HG03432 (cell line): ENCODE measurements around the gene APOA4.
A peak's percentile ranks its signal among the peaks of the same experiment; 100 is the strongest.

Source experiments
- ATAC-seq: cut with Tn5 transposase; IDR thresholded peaks from one replicate; pipeline ENCODE4 v1.9.1; 2021; ENCODE audit warnings: mild to moderate bottlenecking, moderate library complexity; ENCODE audit not compliant: unreplicated experiment

The APOA4 gene

DNA sequence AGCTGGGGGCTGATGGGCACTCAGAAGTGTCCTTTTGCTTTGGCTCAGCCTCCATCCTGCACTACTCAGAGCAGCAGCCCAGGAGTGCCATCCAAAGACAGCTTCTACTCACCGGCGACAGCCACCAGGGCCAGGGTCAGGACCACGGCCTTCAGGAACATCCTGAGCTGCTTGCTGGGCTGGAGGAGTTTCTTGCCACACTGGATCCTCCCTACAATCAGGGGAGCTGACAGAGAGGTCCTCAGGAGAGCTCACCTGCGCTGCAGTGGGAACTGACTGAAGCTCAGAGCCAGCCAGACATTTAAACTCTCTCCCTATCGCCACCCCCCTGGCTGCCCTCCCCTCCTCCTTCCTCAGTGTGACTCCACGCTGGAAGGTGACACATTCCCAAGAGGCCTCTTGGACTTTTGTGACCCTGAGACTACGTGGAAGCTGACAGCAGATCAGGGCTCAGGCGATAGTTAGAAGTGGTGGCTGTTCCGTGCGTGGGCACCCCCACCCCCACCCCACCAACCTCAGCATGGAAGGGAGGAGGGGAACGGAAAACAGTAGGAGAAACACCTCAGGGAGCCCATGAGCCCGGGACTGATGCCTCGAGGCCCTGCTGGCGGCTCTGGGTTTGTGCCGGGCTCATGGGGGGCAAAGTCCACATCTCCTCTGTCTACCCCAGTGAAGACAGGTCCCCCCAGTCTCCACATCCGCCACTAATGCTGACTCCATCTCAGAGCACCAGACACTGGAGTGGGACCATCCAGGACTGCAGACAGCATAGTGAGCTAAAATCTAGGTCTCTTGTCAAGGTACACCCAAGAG is at the start of gene APOA4:
APOA4 (minus strand) TSS at position 274 of the 813 bp plus-strand sequence; CDS start at position 161, 113 bp downstream.
- no peak for ATAC-seq

DNA sequence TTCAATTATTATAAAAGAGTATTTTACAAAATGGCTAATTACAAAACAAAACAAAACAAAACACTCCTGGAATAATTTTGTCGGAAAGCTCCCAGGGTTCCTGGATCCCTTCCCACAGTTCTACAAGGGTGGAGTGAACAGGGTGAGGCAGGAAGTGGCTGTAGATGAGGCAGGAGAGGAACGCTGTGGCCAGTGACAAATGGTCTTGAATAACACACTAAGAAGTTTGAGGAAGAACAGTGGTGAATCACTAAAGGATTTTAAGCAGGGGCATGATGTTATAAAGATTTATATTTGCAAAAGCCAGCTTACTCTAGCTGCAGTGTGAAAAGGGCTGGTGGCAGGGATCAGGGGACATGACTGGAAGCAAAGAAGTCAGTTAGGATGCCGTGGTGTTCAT is 48.1 kb upstream of the APOA4 start:
- ATAC-seq, result no peak

DNA sequence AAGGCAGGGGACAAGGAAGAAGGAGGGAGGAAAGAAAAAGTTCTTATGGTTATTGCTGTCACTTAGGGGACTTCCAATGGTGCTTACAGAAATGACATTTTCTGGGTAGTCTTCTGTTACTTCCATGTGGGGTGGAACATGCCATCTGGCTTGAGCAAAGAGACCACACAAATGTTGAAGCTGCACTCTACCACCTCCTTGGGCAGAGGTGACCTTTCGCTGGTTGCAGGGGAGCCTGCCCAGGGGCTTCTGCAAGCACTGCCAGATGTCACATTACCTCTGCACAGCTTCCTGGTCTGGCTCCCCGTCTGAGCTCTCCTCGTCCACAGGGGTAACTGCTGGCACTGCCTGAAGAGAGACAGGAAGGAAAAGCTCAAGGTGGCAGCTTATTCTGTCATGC is 47.0 kb upstream of the APOA4 start:
- no peak for ATAC-seq

DNA sequence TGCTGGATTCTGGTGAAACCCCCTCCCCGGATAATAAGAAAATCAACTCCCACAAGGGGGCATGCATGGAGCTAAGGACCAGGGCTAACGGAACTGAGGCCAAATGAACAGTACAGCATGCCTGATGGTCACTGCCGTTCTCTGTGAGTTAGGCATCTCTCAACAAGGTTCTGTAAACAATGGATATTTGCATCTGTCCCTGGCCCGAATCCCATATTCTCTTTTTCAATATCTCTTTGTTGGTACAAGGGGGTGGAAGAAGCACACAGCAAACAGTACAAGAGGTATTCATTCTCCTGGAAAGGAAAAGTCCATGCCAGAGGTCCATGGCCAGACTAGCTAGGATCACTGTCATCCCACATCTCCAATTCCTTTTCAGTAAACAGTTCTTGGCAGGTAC is 46.5 kb upstream of the APOA4 start:
- no peak for ATAC-seq

DNA sequence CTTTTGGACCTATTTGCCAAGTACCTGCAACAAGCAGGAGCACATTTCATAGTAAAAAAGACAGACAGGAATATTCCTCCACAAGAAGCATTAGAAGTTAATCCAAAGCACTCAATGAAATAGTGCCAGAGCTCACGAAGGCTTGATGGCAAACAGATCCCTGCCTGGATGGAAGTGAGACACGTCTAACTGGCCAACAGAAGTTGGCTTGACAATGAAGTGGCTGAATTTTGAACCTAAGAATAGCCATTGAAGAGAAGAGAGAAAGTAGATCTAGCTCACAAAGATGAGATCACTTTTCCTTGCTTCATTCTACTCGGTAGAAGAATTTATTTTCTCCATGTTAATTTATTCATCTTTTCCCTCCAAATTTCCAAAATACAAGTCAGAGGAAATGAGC is 45.0 kb upstream of the APOA4 start:
- no peak for ATAC-seq

DNA sequence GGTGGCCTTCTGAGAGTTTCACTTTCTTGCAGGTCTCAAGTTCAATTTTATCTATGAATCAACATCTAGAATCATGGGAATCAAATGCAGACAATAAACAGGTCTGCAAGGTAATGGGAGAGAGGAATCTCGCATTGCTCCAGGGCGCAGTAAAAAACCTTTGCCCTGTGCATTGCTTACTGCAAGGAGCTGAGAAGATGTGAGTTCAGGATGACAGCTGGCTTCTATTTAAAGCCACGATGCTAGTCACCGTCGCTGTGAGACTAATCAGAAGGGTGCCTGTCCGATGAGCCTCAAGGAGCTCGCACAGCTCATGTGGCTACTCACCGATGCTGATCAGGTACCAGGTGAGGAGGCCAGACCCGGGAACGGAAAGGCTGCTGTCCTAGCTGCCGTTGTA is 44.5 kb upstream of the APOA4 start:
- no peak for ATAC-seq

DNA sequence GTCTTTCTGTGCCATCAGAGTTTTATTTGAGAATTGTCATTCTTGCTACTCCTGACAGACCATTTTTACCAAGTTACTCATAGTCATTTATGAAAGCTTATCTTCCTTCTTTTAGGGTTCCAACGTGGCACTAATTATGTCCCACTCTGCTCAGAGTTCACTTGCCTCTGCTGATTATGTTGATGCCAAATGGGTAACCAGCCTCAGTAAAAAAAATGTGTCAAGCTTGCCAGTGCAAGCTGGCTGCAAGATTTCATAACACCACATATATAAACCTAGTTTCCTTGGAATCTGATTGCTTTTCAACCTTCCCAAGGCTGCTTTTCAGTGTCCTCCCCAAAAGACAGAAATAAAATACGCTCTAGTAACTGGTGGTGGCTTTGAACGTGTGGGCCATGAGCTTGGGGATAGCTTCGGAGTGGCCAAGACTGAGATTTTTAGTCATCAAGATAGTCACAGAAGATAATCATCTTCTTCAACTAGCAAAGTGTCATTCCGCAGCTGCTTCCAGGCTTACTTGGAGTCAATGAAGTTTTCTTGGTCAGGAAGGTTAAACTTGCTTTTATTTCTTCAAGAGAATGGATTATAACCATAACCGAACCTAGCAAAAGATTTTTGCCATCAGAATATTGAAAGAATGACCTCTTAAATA is 43.8 kb upstream of the APOA4 start:
- no peak for ATAC-seq

DNA sequence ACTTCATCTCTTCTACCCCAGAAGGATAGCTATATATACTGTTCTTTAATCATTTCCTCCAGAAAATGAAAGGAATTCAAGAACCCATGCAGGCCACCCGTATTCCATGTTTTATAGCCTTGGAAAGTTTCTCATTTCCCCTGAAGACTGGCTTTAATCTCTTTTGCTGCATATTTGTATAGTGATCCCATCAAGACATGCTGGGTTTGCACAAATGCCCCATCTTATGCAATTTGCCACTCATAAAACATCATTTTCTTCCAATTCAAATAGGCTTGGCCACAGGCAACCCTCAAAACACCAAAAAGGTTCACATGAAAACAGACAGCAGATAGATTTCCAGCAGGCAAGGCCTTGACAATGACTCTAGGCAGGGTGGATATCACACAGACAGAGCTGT is 42.6 kb upstream of the APOA4 start:
- no peak for ATAC-seq

DNA sequence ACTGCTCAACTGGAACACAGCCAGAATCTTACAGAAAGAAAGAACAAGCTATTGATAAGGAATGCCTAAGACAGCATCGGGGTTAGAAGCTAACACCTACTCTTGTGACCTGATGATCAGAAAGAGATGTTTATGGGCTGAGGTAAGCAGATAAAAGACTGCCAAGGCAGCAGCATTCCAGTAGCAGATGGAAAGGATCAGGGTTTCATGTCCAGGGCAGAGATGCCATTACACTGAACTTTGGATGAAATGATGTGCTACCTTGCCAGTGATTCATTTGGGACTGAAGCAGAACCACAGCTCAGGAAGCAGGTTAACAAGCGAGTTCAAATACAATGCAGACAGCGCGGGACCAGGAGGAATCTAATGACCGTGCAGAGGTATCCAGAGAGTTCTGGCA is 41.4 kb upstream of the APOA4 start:
- ATAC-seq, result no peak

DNA sequence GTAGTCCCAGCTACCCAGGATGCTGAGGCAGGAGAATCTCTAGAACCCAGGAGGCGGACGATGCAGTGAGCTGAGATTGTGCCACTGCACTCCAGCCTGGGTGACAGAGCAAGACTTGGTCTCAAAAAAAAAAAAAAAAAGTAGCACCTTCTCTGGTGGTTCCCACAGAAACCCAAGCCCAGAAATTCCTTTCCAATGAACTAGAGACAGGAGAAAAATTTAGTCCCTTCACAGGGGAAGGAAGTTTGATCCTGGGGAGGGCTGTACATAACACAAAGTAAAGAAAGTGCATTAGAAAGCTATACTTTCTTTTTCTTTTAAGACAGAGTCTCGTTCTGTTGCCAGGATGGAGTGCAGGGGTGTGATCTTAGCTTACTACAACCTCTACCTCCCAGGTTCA is 39.8 kb upstream of the APOA4 start:
- ATAC-seq, result no peak

DNA sequence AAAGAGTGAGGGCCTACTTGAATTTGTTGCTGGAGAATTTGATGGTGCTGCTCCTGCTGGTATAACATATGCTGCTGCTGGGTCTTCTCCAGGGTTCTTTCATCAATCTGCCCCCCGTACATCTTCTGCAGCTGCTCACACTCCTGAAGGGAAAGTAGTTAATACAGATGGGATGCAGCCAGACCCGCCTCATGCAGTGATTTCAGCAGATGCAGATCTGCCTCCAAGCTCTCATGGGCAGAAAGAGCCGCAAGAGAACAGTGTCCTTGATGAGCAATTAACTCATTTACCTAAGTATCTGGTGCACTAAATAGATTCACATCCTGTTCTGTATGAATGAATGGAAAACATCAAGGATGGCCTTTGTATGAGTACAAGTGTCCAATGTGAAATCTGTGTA is 39.1 kb upstream of the APOA4 start:
- ATAC-seq, result no peak

DNA sequence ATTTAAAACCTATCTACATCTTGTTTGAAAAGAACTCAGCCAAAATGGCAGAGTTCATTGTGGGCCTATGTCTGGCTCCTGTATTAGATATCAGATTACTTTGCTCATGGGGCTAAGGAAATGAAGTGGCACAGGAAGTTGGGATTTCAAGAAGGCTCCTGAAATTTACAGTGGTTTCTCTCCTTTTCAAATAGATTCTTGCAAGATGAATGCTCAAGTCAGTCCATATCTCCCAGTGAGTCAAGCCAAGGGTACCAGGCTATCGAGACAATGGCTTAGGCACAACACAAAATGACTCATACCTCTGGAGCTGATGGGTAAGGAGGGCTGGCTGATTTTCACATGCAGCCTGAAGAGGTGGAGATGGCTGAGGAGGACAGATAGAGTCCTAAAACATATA is 38.4 kb upstream of the APOA4 start:
- ATAC-seq, result no peak

DNA sequence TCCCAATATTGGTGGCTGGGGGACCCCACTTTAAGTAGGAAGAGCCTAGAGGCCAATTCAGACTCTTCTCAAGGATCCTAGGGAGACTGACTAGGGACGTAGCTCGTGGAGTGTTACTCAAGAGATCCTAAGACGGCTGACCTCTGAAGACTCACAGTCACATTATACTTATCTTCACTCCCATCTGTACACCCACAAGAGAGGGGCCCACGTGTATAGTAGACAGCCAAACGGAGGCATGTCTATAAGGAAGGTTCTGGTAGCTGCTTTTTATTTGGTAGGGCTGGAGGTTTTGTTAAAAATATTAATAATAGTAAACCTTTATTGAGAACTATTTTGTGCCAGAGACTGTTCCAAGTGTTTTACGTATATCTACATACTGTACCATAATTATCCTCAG is 37.2 kb upstream of the APOA4 start:
- no peak for ATAC-seq

DNA sequence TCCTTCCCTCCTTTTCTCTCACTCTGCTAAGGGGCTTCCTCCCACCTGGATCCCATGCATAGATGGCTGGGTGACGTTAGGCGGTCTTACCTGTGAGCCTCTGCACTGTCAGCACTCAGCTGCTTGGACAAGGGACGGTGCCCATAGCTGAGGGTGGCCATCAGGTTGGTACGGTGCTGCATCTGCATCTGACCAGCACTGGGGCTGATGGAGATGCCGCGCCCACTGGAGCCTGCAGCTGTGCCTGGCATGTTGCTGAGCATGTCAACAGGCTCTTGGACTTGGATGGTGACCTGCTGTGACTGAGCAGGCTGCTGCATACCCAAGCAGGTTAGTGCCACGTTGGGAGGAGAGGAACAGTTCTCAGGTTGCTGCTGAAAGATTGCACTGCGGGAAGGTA is 36.1 kb upstream of the APOA4 start:
- ATAC-seq, result no peak

DNA sequence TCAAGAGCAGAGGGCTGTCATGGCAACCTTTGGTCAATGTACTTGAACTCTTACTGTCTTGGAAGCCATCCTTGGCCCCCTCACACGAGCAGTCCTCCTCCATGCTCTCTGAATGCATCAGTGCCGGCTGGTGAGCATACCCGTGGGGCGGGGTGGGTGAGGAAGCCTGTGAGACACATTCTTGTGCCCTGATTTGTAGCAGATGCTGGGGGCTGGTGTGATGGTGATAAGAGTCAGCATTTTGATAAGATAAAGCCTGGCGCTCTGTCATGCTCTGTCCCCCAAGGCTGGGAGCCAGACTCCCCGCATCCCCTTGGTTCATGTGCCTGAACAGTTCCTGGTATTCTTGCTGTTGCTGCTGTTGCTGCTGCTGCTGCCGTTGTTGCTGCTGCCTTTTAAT is 34.8 kb upstream of the APOA4 start:
- ATAC-seq, result no peak

DNA sequence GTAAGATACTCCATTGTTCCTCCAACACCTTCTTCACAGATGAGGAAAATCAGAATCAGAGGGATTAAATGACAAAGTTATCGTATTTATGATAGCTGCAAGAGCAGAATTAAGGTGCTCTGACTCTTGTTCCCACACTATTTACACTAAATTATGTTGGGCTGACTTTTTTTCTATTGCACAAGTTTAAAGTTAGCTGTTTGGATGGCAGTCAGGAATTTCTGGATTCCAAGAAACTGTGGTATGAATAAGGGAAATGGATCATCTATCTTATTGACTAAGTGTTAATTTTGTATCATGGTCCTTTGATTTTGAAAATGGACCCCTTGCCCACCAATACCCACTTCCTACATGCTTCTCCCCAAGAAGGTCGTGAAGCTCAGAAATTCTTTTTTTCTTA is 34.2 kb upstream of the APOA4 start:
- ATAC-seq, result no peak

DNA sequence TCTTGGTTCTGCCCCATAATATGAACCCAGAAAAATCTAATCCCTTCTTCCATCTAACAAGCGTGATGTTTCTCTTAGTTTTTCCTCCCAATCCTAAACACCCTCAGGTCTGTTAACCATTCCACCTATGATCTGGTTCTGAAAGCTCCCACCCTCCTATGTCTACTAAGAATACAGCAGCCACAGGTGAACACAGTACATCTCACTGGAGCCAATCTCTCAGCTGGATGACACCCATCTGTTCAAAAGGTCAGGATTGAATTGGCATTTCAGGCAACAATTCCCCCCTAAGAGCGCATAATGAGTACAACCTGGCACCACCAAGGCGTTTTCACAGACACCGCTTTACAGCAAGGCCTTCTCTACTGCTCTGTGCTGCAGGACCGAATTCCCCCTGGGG is 33.3 kb upstream of the APOA4 start:
- no peak for ATAC-seq

DNA sequence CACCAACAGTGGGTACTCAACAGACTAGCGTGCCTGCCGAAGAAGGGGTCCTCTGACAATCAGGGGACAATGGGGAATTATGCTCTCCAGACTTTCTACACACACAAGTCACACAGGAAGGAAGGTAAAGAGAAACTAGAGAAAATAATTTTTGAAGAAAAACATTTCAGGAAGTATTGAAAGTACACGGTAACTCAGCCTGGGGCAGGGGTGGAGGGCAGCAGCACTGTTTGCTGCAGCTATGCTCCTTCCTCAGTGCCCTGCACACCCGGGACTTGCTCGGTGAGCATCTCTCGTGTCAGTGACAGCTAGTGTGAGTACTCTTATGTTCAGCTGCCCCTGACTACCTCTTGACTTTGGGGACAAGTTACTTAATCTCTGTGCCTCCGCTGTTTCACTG is 32.3 kb upstream of the APOA4 start:
- no peak for ATAC-seq

DNA sequence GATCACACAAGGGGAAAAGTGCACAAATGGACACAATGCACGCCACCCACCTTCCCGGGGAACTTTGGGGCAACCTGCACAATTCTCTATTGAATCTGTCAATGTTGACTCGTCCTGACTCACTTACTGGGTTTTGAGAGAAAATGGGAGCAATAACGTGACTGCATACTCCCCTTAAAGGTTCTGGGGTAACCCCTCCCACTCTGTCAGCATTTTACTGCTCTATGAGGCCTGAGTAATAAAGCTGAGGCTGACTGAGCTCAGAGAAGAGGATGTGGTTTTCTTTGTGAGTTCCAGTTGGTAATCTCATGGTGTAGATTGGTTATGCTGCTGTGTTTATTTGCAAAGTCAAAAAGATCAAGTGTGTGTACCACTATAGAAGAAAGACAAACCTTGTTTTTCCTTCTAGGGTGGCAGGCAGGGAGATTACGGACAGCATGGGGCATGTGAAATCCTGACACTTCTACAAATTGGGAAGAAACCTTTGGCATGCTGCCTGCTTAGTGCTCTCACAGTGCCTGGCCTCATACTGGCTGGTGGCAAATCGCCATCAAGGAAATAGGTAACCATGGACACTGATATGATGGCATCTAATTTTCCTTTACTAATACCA is 30.5 kb upstream of the APOA4 start:
- peak; percentile 95 for ATAC-seq

DNA sequence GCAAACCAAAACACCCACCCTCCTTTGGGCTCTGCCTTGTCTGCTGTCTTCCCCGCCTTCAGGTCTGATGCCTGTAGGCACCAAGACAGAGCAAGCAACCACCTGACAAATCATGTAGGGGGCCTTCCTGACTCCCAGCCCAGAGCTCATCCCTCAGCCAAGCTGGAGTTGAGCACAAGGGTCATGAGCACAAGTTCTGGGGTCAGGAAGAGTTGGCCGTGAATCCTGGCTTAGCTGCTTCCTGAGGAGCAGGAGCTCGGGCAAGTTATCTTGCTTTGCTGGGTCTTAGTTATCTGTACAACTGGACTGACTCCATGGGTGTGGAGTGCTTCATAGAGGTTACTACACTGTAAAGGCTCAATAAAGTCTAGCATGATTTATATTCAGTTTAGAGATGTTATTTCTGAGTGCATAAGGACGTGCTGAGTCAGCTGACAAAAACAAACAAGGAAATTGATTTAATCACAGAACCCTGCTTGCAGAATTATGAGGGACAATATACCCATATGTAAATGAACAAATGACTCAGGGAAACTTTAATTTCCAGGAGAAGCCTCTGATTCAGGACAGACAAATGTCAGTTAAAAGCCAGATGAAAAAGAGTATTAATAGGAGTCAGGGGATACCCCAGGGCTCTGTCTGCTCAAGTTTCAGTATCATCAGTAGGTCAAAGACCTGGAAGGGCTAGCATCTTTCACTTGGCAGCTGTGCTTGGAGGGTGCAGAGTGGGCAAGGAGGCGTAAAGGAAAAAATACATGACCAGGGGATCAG is 29.3 kb upstream of the APOA4 start:
- ATAC-seq, result peak; percentile 41

DNA sequence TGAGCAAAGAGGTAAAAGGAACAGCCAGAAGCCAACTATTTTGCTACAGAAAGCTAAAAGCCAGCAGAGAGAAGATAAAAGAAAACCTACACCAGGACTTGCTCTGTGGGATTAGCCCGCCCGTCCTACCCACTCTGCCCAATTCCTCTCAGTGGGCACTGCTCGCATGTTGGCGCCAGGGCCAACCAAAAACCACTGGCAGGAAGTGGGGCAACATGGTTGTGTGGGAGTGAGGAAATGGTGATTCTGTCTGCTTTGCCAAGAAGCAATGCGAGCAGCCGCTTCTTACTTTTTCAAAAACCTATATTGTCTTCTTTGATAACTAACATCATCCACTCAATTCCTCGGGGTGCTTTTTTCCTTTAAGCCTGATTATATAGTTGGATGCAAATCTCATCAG is 28.5 kb upstream of the APOA4 start:
- no peak for ATAC-seq

DNA sequence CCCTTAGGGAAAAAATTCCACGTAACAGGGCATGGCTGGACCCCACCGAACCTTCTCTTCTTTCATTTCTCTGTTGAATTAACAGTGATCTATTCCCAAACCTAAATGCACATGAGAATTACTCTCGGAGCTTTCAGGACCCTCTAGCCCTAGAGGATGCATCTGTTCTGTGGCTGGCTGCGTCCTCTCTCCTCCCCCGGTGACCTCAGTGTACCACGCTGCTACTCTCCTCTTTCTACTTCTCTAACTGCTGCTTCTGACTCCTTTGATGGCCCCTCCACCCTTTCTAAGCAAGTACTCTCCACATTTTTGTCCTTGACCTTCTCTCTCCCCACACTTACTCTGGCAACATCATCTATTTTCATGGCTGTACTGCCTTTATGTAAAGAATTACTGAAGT is 26.4 kb upstream of the APOA4 start:
- no peak for ATAC-seq
